Measurements from ENCODE around the gene DDX23. TPM values are rescaled to one million over a fixed set of nuclear protein-coding genes. Genes with fewer than 3 reads are reported as not detected.

DDX23 gene
- total RNA-seq (2021) (91.1 to 107 TPM (median 93.4 TPM) in 3 replicates), Bru-seq, nascent RNA (percentile 74 among the genes with signal in this experiment)
- long read RNA-seq, experiment 1, transcript DDX23-201 (17 exons, 3,248 nt) = major isoform, 110 of 185 reads
- long read RNA-seq, experiment 1, partial matches to known transcripts = 56 of 185 reads
- long read RNA-seq, experiment 1, other reads (novel, unspliced or antisense) = 19 of 185 reads
- long read RNA-seq, experiment 2, transcript DDX23-201 (17 exons, 3,248 nt) = major isoform, 8 of 89 reads
- long read RNA-seq, experiment 2, partial matches to known transcripts = 61 of 89 reads
- long read RNA-seq, experiment 2, other reads (novel, unspliced or antisense) = 18 of 89 reads
- long read RNA-seq, experiment 3, transcript DDX23-201 (17 exons, 3,248 nt) = major isoform, 9 of 34 reads
- long read RNA-seq, experiment 3, partial matches to known transcripts = 21 of 34 reads
- long read RNA-seq, experiment 3, other reads (novel, unspliced or antisense) = 4 of 34 reads

DNA sequence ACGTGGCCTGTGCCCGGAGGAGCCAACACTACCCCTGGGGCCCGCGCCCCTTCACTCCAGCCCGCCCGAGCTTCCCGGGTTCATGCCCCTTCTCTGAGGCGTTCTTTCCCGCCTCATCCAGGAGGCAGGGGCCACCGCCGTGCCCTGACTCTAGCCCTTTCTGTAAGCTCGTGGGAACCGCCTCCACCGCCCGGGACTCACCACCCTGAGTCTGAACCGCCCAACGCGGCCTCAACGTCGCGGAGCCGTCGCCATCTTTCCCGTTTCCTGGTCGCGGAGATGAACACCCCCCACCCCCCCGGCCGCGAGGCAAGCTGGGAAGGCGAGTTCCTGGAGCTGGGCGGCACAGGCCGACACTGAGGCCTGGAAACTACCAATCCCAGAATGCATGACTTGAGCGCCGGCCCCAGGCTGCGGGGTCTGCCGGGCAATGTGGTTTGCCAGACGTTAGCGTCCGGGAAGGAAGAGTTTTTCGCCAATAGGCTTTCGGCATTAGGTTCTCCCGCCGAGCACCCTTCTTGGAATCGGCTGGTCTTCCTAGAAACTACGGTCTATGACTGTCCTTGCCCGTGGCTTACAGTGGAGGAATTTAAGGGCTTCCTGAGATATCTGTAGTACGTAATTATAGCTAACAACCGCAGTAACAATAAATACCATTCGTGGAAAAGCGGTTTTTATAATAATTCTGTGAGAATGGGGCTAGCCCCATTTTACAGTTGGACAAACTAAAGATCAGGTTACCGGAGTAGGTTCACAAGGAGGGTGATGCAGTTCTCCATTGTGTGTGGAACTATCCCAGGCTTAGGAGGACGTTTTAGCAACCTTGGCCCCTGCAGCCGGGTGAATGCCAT is at the start of gene DDX23:
Gene DDX23 (minus strand): TSS at position 281 of the 851 bp plus-strand sequence. CDS start 6,381 bp downstream, outside the sequence.
- ChIA-PET CTCF (interaction anchor here (0.6 to 6.9 kb wide), 41 partner anchors 13 to 437 kb away, joined by 3 to 352 read pairs (median 6); partner anchors contain the start of genes ARF3, CACNB3, RND1 and WNT1), POLR2A (interaction anchor here (0.6 to 3.2 kb wide), 11 partner anchors 13 to 279 kb away, joined by 3 to 24 read pairs (median 5); partner anchors contain the start of genes ARF3, RND1 and TUBA1B)
- peaks cover 20% of the 10 kb centered on the region for H3K4me1 Mint-ChIP-seq
- DNase-seq (ENCODE audit: low spot score) = peak; percentile 93
- no peaks in the 10 kb centered on the region for H3K27me3 Mint-ChIP-seq (ENCODE audit: low read depth)
- peak; percentile 99 for ATAC-seq
- H3K4me3 Mint-ChIP-seq = peak within 1 kb of the TSS; percentile 94
- no peaks in the 10 kb centered on the region for H3K9me3 Mint-ChIP-seq
- peaks cover 3% of the 10 kb centered on the region; the same call in 1 of the 2 replicates for H3K36me3 Mint-ChIP-seq
- TF ChIP-seq, protein P1, sequence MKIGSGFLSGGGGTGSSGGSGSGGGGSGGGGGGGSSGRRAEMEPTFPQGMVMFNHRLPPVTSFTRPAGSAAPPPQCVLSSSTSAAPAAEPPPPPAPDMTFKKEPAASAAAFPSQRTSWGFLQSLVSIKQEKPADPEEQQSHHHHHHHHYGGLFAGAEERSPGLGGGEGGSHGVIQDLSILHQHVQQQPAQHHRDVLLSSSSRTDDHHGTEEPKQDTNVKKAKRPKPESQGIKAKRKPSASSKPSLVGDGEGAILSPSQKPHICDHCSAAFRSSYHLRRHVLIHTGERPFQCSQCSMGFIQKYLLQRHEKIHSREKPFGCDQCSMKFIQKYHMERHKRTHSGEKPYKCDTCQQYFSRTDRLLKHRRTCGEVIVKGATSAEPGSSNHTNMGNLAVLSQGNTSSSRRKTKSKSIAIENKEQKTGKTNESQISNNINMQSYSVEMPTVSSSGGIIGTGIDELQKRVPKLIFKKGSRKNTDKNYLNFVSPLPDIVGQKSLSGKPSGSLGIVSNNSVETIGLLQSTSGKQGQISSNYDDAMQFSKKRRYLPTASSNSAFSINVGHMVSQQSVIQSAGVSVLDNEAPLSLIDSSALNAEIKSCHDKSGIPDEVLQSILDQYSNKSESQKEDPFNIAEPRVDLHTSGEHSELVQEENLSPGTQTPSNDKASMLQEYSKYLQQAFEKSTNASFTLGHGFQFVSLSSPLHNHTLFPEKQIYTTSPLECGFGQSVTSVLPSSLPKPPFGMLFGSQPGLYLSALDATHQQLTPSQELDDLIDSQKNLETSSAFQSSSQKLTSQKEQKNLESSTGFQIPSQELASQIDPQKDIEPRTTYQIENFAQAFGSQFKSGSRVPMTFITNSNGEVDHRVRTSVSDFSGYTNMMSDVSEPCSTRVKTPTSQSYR (CRISPR knock-in tag; IDR thresholded peaks at IDR 0.05) = 0 out of 2 replicates have a peak, but pooled peaks have one; percentile 41
- no peak for TF ChIP-seq ZNF416 (CRISPR knock-in tag; IDR thresholded peaks at IDR 0.05)
- 0 out of 2 replicates have a peak, but pooled peaks have one; percentile 25 for TF ChIP-seq HMGA2 (CRISPR knock-in tag; IDR thresholded peaks at IDR 0.05)
- TF ChIP-seq, protein P2, sequence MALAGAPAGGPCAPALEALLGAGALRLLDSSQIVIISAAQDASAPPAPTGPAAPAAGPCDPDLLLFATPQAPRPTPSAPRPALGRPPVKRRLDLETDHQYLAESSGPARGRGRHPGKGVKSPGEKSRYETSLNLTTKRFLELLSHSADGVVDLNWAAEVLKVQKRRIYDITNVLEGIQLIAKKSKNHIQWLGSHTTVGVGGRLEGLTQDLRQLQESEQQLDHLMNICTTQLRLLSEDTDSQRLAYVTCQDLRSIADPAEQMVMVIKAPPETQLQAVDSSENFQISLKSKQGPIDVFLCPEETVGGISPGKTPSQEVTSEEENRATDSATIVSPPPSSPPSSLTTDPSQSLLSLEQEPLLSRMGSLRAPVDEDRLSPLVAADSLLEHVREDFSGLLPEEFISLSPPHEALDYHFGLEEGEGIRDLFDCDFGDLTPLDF (CRISPR knock-in tag; IDR thresholded peaks at IDR 0.05) = no peak
- peak; percentile 88 for TF ChIP-seq FOXK1 (CRISPR knock-in tag; IDR thresholded peaks at IDR 0.05)
- 0 out of 2 replicates have a peak, but pooled peaks have one; percentile 84 for TF ChIP-seq ETV6 (CRISPR knock-in tag; IDR thresholded peaks at IDR 0.05)
- peak; percentile 52; the same call in 1 of the 2 replicates for TF ChIP-seq JUN (CRISPR knock-in tag; IDR thresholded peaks at IDR 0.05)
- TF ChIP-seq GTF2I (CRISPR knock-in tag; conservative IDR thresholded peaks at IDR 0.05) = peak; percentile 55; the same call in 1 of the 2 replicates
- TF ChIP-seq, protein P3, sequence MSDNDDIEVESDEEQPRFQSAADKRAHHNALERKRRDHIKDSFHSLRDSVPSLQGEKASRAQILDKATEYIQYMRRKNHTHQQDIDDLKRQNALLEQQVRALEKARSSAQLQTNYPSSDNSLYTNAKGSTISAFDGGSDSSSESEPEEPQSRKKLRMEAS (CRISPR knock-in tag; IDR thresholded peaks at IDR 0.05) = peak; percentile 54
- TF ChIP-seq, protein P4, sequence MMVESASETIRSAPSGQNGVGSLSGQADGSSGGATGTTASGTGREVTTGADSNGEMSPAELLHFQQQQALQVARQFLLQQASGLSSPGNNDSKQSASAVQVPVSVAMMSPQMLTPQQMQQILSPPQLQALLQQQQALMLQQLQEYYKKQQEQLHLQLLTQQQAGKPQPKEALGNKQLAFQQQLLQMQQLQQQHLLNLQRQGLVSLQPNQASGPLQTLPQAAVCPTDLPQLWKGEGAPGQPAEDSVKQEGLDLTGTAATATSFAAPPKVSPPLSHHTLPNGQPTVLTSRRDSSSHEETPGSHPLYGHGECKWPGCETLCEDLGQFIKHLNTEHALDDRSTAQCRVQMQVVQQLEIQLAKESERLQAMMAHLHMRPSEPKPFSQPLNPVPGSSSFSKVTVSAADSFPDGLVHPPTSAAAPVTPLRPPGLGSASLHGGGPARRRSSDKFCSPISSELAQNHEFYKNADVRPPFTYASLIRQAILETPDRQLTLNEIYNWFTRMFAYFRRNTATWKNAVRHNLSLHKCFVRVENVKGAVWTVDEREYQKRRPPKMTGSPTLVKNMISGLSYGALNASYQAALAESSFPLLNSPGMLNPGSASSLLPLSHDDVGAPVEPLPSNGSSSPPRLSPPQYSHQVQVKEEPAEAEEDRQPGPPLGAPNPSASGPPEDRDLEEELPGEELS (CRISPR knock-in tag; IDR thresholded peaks at IDR 0.05) = peak; percentile 79; the same call in 1 of the 2 replicates
- TF ChIP-seq, protein P5, sequence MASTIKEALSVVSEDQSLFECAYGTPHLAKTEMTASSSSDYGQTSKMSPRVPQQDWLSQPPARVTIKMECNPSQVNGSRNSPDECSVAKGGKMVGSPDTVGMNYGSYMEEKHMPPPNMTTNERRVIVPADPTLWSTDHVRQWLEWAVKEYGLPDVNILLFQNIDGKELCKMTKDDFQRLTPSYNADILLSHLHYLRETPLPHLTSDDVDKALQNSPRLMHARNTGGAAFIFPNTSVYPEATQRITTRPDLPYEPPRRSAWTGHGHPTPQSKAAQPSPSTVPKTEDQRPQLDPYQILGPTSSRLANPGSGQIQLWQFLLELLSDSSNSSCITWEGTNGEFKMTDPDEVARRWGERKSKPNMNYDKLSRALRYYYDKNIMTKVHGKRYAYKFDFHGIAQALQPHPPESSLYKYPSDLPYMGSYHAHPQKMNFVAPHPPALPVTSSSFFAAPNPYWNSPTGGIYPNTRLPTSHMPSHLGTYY (CRISPR knock-in tag; IDR thresholded peaks at IDR 0.05) = no peak
- peak; percentile 50 for TF ChIP-seq GABPB1 (CRISPR knock-in tag; IDR thresholded peaks at IDR 0.05)
- 0 out of 2 replicates have a peak, but pooled peaks have one; percentile 7 for TF ChIP-seq NFE2L1 (CRISPR knock-in tag; IDR thresholded peaks at IDR 0.05)
- no peak for TF ChIP-seq OVOL2 (CRISPR knock-in tag; IDR thresholded peaks at IDR 0.05; ENCODE audit: borderline replicate concordance)
- no peak for TF ChIP-seq ZBTB21 (CRISPR knock-in tag; IDR thresholded peaks at IDR 0.05; ENCODE audit: borderline replicate concordance)
- TF ChIP-seq CREM (CRISPR knock-in tag; IDR thresholded peaks at IDR 0.05) = peak; percentile 77; the same call in 1 of the 2 replicates
- TF ChIP-seq, protein P6, sequence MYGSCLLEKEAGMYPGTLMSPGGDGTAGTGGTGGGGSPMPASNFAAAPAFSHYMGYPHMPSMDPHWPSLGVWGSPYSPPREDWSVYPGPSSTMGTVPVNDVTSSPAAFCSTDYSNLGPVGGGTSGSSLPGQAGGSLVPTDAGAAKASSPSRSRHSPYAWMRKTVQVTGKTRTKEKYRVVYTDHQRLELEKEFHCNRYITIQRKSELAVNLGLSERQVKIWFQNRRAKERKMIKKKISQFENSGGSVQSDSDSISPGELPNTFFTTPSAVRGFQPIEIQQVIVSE (CRISPR knock-in tag; IDR thresholded peaks at IDR 0.05; ENCODE audit: borderline replicate concordance) = no peak
- TF ChIP-seq TEAD1 (CRISPR knock-in tag; IDR thresholded peaks at IDR 0.05) = peak; percentile 32; the same call in 1 of the 2 replicates
- no peak for TF ChIP-seq ZNF396 (CRISPR knock-in tag; IDR thresholded peaks at IDR 0.05; ENCODE audit: borderline replicate concordance)
- TF ChIP-seq SP1 (CRISPR knock-in tag; conservative IDR thresholded peaks at IDR 0.05) = peak; percentile 78
- TF ChIP-seq, protein P7, sequence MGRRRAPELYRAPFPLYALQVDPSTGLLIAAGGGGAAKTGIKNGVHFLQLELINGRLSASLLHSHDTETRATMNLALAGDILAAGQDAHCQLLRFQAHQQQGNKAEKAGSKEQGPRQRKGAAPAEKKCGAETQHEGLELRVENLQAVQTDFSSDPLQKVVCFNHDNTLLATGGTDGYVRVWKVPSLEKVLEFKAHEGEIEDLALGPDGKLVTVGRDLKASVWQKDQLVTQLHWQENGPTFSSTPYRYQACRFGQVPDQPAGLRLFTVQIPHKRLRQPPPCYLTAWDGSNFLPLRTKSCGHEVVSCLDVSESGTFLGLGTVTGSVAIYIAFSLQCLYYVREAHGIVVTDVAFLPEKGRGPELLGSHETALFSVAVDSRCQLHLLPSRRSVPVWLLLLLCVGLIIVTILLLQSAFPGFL (CRISPR knock-in tag; IDR thresholded peaks at IDR 0.05; ENCODE audit: borderline replicate concordance) = no peak
- H3K27ac Mint-ChIP-seq = peak within 1 kb of the TSS; percentile 95

Measured in WTC11 (cell line).